GM12865 (cell line): Measurements from ENCODE around the gene C19orf18.
A peak's percentile ranks its signal among the peaks of the same experiment; 100 is the strongest.
"Not testable (repeated sequence)": the region's sequence is repeated elsewhere in the genome, so short reads cannot be mapped to it uniquely, and the experiment has no call there.

ENCODE experiments used
- DNase-seq: peaks from one replicate; pipeline ENCODE4 v3.0.0; 2010; ENCODE audit warnings: low read depth
- H3K4me3 ChIP-seq: 2 replicates; pipeline ENCODE4 v1.5.1; 2011; ENCODE audit warnings: mild to moderate bottlenecking, low read depth, low read length, control low read depth
- TF ChIP-seq, protein P1 (sequence below): IDR thresholded peaks from 2 replicates; pipeline ENCODE4 v1.5.1; 2011; ENCODE audit warnings: low read length, control low read depth, low read depth, inconsistent platforms; ENCODE audit not compliant: insufficient read depth; ENCODE audit errors: missing control alignments

Gene C19orf18

DNA sequence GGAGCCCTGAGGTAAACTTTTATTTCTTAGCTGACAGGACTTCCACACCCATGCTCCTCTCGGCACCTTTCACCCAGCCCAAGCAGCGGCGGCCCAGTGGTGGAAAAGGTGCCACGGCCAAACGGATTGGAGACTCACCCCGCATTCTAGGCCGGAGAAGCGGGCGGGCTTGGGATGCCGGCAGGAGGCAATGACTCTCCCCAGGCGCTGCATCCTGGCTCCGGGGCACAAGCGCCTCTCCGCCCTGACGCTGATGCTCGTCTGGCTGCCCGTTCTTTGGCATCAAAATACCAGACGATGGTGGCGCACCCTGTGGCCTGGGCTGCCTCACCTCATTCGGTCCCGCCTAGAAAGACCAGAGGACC is 34.9 kb upstream of the C19orf18 start:
- H3K4me3 ChIP-seq = no peak overlapping the region
- DNase-seq = no peak
- TF ChIP-seq, protein P1, sequence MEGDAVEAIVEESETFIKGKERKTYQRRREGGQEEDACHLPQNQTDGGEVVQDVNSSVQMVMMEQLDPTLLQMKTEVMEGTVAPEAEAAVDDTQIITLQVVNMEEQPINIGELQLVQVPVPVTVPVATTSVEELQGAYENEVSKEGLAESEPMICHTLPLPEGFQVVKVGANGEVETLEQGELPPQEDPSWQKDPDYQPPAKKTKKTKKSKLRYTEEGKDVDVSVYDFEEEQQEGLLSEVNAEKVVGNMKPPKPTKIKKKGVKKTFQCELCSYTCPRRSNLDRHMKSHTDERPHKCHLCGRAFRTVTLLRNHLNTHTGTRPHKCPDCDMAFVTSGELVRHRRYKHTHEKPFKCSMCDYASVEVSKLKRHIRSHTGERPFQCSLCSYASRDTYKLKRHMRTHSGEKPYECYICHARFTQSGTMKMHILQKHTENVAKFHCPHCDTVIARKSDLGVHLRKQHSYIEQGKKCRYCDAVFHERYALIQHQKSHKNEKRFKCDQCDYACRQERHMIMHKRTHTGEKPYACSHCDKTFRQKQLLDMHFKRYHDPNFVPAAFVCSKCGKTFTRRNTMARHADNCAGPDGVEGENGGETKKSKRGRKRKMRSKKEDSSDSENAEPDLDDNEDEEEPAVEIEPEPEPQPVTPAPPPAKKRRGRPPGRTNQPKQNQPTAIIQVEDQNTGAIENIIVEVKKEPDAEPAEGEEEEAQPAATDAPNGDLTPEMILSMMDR = no peak

DNA sequence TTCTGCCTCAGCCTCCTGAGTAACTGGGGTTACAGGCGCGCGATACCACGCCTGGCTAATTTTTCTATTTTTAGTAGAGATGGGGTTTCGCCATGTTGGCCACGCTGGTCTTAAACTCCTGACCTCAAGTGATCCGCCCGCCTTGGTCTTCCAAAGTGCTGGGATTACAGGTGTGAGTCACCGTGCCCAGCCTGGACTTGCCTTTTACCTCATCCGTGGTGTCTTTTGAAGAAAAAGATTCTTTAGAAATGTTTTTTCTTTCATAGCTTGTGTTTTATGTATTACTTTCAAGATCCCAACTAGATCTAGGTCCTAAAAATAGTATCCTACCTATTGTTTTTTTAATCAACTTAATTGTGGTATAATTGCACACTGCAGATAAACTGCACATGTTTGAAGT is 34.5 kb upstream of the C19orf18 start:
- not testable (repeated sequence) for DNase-seq, H3K4me3 ChIP-seq

DNA sequence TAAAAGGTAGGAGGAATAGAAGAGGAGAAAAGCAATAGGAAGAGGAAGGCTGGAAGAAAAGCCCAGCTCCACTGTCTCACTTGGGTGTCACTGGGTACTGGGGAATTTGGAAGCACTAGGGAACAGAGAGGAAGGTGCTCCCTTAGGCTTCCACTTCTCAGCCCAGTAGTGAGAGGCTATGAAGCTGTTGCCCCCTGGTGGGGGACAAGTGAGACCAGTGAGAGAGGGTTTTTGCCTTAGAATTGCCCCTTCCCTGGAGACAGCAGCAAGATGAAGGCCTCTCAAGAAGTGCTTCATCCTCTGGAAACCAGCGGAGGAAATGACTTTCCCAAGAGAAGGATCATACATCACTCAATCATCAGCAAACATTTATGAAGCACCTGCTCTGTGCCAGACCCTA is 33.0 kb upstream of the C19orf18 start:
- H3K4me3 ChIP-seq = no peak overlapping the region
- TF ChIP-seq, protein P1 = no peak
- no peak for DNase-seq

DNA sequence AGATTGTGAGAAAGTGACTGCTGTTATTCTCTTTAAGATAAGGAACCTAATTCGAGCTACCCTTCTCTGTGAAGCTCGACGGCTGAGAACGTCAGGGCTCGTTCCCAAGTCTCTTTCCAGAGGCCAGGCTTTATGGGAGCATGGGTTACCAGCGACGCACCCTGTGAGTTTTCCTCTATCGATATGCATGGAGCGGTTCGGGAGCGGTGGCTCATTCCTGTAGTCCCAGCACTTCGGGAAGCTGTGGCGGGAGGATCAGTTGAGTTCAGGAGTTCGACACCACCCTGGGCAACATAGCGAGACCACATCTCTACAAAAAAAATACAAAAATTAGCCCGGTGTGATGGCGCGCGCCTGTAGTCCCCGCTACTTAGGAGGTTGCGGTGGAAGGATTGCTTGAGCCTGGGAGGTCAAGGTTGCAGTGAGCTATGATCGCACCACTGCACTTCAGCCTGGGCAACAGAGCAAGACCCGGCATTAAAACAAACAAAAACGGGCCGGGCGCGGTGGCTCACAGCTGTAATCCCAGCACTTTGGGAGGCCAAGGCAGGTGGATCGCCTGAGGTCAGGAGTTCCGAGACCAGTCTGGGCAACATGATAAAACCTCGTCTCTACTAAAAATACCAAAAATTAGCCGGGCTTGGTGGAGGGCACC is 29.0 kb upstream of the C19orf18 start:
- TF ChIP-seq, protein P1 = no peak
- peak overlapping the region; percentile 84 for H3K4me3 ChIP-seq
- DNase-seq = no peak

DNA sequence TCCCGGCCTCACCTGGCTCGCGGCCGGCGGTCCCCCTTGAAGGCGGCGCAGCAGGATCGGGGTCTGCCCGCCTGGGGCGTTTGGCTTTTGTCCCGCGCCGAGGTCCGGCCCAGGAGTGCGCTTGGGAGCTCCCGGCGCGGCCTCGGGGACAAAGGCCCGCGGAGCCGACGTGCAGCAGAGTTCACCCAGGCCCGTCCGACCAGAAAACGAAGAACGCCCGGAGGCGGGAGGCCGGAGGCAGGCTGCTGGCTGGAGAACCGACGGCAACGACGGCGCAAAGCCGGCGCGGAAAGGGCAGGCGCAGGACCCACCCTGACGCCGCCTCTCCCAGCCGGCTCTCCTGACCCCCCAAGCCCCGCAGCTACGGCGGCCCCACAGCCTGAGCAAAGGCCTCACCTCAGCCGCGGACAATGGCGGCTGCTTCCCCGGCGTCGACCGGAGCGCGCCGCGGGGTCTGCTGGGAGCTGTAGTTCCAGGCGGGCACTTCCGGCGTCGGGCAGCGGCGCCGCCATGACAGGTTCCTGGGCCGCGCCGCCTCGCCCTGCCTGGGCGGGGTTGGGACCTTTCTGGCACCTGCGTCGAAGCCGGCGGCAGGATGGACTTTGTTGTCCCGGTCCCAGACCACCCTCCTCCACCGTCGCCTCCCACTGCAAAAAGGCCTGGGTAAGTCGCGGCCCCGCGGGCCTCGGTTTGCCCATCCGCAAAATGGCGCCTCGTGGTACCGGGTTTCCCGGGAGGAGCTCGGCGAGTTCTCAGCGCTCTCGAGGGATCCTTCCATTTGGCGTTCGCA is 28.2 kb upstream of the C19orf18 start, which contains the start of gene ZNF606:
Gene ZNF606 (minus strand): TSS at position 437 of the 790 bp plus-strand sequence. CDS start 1,501 bp downstream, outside the sequence.
- TF ChIP-seq, protein P1 = no peak
- peak within 1 kb of the TSS; percentile 84 for H3K4me3 ChIP-seq
- DNase-seq = peak; percentile 96

DNA sequence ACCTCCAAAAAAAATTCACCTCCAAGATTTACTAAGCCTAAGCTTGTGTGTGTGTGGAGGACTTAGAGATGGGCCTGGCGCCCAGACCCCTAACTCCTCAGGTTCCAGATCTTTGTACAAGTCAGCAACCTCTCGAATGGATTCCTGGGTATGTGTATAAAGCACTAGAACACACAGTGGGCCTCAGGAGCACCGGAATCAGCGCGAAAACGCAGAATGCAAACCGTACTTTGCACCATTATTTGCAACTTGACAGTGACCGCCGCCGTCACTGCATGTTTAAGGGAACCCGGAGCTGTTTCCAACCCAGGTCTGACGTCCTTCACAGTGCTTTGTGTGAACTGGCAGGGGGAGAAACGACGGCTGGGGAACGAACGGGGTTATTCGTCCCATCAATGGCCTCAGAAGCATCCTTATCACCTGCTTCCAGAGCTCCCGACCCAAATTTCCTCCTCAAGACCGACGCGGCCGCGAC is 27.6 kb upstream of the C19orf18 start:
- DNase-seq = no peak
- H3K4me3 ChIP-seq = peak overlapping the region; percentile 84

DNA sequence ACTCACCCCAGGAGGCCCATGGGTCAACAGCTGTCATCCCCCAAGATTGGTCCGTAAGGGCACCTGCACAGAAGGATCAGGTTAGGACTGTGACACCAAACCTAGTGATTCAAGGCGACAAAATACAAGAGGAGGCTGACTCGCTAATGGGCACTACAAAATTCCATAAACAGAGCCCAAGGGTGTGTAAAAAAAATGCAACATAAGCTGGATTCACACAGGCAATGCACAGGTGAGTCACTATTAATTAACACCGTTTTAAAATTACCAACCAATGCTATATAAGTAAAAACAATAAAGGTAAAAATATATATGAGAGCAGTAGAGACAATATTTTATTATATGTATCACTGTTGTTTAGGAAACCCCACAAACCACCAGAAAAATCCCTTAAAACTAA is 26.3 kb upstream of the C19orf18 start:
- DNase-seq = no peak
- no peak overlapping the region for H3K4me3 ChIP-seq
- TF ChIP-seq, protein P1 = no peak

More for the DNA sequence above, 27.6 kb upstream of the C19orf18 start:
- TF ChIP-seq, protein P1 = no peak
